Natural killer cell (primary cell): ENCODE measurements around the gene G6PD. TPM values are rescaled to one million over a fixed set of nuclear protein-coding genes. Genes with fewer than 3 reads are reported as not detected.

Experiments
- ATAC-seq, 3 donors: fragments of 150-1000 bp in 2 of 3; fragments of 200-7000 bp in 1 of 3; cut with Tn5 transposase; 1 replicate in 1 of 3; 2 replicates in 2 of 3; pipeline ENCODE4 v1.10.0; 2021; ENCODE audit warnings: mild to moderate bottlenecking in 2 of 3, moderate library complexity in 2 of 3
- DNase-seq, 2 donors: peaks; one replicate each; pipeline versions ENCODE4 v3.0.0 to v3.0.0-alpha.2; 2013 to 2021; ENCODE audit warnings: mixed read lengths in 1 of 2
- H3K27ac ChIP-seq: one replicate; pipeline ENCODE4 v1.5.1; 2013; ENCODE audit warnings: mild to moderate bottlenecking, low read length
- H3K27me3 ChIP-seq: one replicate; pipeline ENCODE4 v1.6.1; 2013; ENCODE audit warnings: low read length; ENCODE audit not compliant: control insufficient read depth, insufficient read depth
- H3K36me3 ChIP-seq: one replicate; pipeline ENCODE4 v1.6.1; 2013; ENCODE audit warnings: low read length; ENCODE audit not compliant: control insufficient read depth, insufficient read depth
- H3K4me1 ChIP-seq: one replicate; pipeline ENCODE4 v1.6.1; 2013; ENCODE audit warnings: low read length; ENCODE audit not compliant: control insufficient read depth, insufficient read depth
- H3K4me3 ChIP-seq: one replicate; pipeline ENCODE4 v1.5.1; 2013; ENCODE audit warnings: low read length
- H3K9me3 ChIP-seq: one replicate; pipeline ENCODE4 v1.6.1; 2013; ENCODE audit warnings: low read length; ENCODE audit not compliant: control insufficient read depth, insufficient read depth
- H3K27ac Mint-ChIP-seq, 2 donors: one replicate each; pipeline ENCODE4 v1.8.0; 2022; ENCODE audit warnings: mild to moderate bottlenecking in 2 of 2, mixed read lengths in 2 of 2, moderate library complexity in 1 of 2
- H3K27me3 Mint-ChIP-seq, 2 donors: one replicate each; pipeline ENCODE4 v1.8.0; 2022; ENCODE audit warnings: low read depth in 2 of 2, mixed read lengths in 2 of 2
- H3K36me3 Mint-ChIP-seq: one replicate; pipeline ENCODE4 v1.8.0; 2022; ENCODE audit warnings: mixed read lengths
- H3K4me1 Mint-ChIP-seq, 2 donors: one replicate each; pipeline ENCODE4 v1.8.0; 2022; ENCODE audit warnings: mixed read lengths in 2 of 2
- H3K4me3 Mint-ChIP-seq: one replicate; pipeline ENCODE4 v1.8.0; 2022; ENCODE audit warnings: mild to moderate bottlenecking, moderate library complexity, mixed read lengths
- H3K9me3 Mint-ChIP-seq, 2 donors: one replicate each; pipeline ENCODE4 v1.8.0; 2022; ENCODE audit warnings: mixed read lengths in 2 of 2
- CTCF ChIP-seq: fragments of 200-600 bp; IDR thresholded peaks from one replicate; pipeline ENCODE4 v1.8.0; 2022; ENCODE audit warnings: antibody characterized with exemption
- WGBS: methylation state at CpG from one replicate; pipeline ENCODE4 v1.1.7; 2013; ENCODE audit warnings: missing lambda C conversion rate; ENCODE audit not compliant: insufficient coverage; 5-methylcytosine and 5-hydroxymethylcytosine counted together
- intact Hi-C: fragments of 100-400 bp; cut with micrococcal nuclease; formaldehyde crosslinking; loops from one replicate; pipeline ENCODE4 v1.14.2; 2022
- total RNA-seq, 4 donors: library from RNA; stranded (reverse); fragments of 120-200 nt in 1 of 4; gene quantifications; one replicate each; pipeline versions ENCODE4 v1.2.3 to v1.2.4, GENCODE V29; 2013 to 2022

Gene G6PD
- total RNA-seq, 3 donors from 2014 or later (not counting 1 experiment from before 2014, with no cell fraction given), result 184 to 220 (median 197) TPM

- Mint-ChIP-seq H3K27ac (peak within 1 kb of the TSS; percentile 70 to 73), H3K4me1 (peaks cover 15 to 20% of the 10 kb centered on the region in 2 donors), H3K4me3 (peak within 1 kb of the TSS; percentile 88), H3K36me3 (no peaks in the 10 kb centered on the region), H3K9me3 (no peaks in the 10 kb centered on the region), H3K27me3 (no peaks in the 10 kb centered on the region)
- Histone ChIP-seq H3K4me1 (peaks cover 59% of the 10 kb centered on the region), H3K27ac (peak within 1 kb of the TSS; percentile 76), H3K9me3 (no peaks in the 10 kb centered on the region), H3K36me3 (peaks cover 17% of the 10 kb centered on the region), H3K4me3 (peak within 1 kb of the TSS; percentile 49), H3K27me3 (no peaks in the 10 kb centered on the region)
- DNase-seq (peak; percentile 44 to 74), ATAC-seq (peak; percentile 16 to 47 (median 30))
- TF ChIP-seq CTCF, result no peak
- intact Hi-C loops, result no loop called here
- WGBS, result under 1% methylated on average over 93 of the region's 95 CpGs
These were observed 60.0 kb downstream of the G6PD start, which contains the start of gene UBL4A for GRCh38 chrX:154486396-154487207. Gene UBL4A, minus strand, starts transcription at chrX:154486615. Its CDS starts 31 bp downstream, at chrX:154486584.

GRCh38 chrX:154486052-154486395 lies 60.6 kb downstream of the G6PD start:
- H3K9me3 Mint-ChIP-seq, result no peaks in the 10 kb centered on the region
- H3K36me3 Mint-ChIP-seq, result no peaks in the 10 kb centered on the region
- intact Hi-C loops, result no loop called here
- H3K36me3 ChIP-seq, result peaks cover 17% of the 10 kb centered on the region
- H3K27me3 ChIP-seq, result no peaks in the 10 kb centered on the region
- H3K4me3 Mint-ChIP-seq, result no peak overlapping the region
- WGBS, result 0% methylated on average over 35 of the region's 35 CpGs
- H3K4me1 Mint-ChIP-seq, result peaks cover 15 to 20% of the 10 kb centered on the region in 2 donors
- H3K4me1 ChIP-seq, result peaks cover 54% of the 10 kb centered on the region
- TF ChIP-seq CTCF, result no peak
- peak overlapping the region; percentile 49 for H3K4me3 ChIP-seq
- H3K27me3 Mint-ChIP-seq, result no peaks in the 10 kb centered on the region
- no peak overlapping the region for H3K27ac ChIP-seq
- no peak overlapping the region for H3K27ac Mint-ChIP-seq
- H3K9me3 ChIP-seq, result no peaks in the 10 kb centered on the region
- ATAC-seq (peak in 2 of 3 donors; percentile 2 to 8), DNase-seq (peak; percentile 27 to 62)

- no peak for TF ChIP-seq CTCF
- Mint-ChIP-seq H3K4me1 (peaks cover 15 to 20% of the 10 kb centered on the region in 2 donors), H3K36me3 (no peaks in the 10 kb centered on the region), H3K9me3 (no peaks in the 10 kb centered on the region), H3K27ac (no peak overlapping the region), H3K27me3 (no peaks in the 10 kb centered on the region), H3K4me3 (peak overlapping the region; percentile 68)
- DNase-seq (no peak), ATAC-seq (no peak)
- Histone ChIP-seq H3K4me3 (peak overlapping the region; percentile 27), H3K36me3 (peaks cover 17% of the 10 kb centered on the region), H3K9me3 (no peaks in the 10 kb centered on the region), H3K27ac (peak overlapping the region; percentile 60), H3K27me3 (no peaks in the 10 kb centered on the region), H3K4me1 (peaks cover 53% of the 10 kb centered on the region)
- 55% methylated on average over 35 of the region's 35 CpGs for WGBS
- intact Hi-C loops, result no loop called here
These were observed 61.2 kb downstream of the G6PD start for GRCh38 chrX:154485150-154486051.
